NCI-H1694 treated with DMSO at 0.1 percent for 48 hours (cell line): ENCODE data around the gene FAT4.

Experiments
- DNase-seq: peaks from one replicate; lab custom pipeline; 2025; lab: John Stamatoyannopoulos, UW

The FAT4 gene, protein sequence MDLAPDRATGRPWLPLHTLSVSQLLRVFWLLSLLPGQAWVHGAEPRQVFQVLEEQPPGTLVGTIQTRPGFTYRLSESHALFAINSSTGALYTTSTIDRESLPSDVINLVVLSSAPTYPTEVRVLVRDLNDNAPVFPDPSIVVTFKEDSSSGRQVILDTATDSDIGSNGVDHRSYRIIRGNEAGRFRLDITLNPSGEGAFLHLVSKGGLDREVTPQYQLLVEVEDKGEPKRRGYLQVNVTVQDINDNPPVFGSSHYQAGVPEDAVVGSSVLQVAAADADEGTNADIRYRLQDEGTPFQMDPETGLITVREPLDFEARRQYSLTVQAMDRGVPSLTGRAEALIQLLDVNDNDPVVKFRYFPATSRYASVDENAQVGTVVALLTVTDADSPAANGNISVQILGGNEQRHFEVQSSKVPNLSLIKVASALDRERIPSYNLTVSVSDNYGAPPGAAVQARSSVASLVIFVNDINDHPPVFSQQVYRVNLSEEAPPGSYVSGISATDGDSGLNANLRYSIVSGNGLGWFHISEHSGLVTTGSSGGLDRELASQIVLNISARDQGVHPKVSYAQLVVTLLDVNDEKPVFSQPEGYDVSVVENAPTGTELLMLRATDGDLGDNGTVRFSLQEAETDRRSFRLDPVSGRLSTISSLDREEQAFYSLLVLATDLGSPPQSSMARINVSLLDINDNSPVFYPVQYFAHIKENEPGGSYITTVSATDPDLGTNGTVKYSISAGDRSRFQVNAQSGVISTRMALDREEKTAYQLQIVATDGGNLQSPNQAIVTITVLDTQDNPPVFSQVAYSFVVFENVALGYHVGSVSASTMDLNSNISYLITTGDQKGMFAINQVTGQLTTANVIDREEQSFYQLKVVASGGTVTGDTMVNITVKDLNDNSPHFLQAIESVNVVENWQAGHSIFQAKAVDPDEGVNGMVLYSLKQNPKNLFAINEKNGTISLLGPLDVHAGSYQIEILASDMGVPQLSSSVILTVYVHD (N-terminal part only)

DNA sequence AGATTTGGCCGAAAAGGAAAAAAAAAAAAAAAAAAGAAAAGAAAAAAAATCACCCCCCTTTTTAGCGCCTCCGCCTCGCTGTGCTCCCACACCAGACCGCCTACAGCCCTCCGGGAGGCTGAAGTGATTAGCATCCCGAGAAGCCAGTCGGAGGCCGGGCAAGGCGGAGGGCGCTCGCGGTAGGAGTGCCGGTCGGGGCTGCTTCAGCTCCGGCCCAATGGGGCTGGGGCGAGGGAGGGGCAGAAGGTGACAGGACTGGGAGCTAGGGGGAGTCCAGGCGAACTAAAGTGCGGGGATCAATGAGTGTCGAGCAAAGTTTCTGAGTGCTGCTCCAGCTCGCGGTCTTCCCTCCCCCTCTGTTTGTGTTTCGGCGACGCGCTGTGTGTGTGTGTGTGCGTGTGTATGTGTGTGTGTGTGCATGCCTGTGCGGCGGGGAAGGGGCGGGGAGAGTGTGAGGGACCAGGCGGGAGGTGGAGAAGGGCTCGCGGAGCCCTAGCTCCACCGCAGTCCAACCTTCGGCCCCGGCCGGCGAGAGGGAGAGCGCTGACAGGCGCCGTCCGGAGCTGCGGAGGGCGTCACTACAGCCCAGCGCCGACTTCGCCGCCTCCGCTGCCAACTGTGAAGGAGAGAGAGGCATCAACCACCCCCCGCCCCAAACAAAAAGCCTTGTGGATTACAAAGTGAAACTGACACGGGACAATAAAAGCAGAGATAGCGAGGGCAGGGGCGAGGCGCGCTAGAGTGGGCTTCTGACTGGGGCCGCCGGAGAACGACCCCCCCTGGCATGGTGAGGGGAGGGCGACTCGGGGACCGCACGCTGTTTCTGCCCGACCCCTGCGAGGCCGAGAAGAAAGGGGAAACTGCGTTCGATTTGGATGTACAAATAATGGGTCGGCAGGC lies at the start of gene FAT4:
TSS of gene FAT4 (plus strand) at position 280 of the 900 bp plus-strand sequence. CDS start 1,457 bp downstream, outside the sequence.
- peak; percentile 61 for DNase-seq

DNA sequence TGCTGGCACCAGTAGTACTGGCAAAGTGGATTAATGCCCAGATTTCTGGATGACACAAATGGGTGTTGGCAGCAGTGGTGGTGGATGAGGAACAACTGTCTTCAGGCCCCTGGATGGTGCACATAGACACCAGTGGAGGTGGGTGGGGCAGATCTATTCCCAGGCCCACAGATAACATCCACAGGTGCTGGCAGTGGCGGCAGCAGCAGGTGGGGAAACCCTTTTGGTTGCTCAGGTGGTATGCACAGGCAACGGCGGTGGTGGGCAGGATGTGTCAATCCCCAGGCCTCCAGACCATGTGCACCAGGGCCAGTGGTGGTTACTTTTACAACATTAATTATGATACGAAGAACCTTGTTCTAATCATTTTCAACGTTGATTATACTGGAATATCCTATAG lies 48.9 kb upstream of the FAT4 start:
- no peak for DNase-seq

DNA sequence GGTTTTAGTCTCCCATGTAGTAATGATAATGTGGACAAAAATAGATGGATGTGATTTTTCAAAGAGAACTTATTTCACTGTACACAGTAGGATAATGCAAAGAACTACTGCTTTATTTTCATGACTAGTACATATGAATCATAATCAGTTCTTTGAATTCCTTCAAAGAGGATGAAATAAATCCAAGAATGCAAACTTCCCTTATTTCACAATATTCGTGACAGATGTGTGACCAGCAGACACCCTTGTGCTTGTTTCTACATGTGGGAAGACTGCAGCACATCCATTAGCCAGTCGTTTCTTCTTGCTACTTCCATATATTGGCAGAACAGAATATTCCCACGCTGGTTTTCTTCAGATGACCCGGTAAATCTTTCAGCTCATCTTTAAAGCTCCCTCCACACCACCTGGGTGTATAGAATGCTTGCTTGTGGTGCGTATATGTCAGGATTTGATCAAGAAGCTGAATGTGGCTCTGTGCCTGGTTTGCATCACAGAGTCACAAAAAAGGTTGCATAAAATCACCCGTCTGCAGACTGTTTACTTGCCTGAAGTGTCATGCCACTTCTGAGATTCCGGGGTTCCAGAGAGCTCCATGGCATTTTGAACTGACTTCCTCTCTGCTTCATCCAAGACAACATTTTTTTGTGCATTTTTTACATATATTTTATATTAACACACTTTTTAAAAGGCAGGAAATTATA lies 47.7 kb upstream of the FAT4 start:
- DNase-seq = no peak

DNA sequence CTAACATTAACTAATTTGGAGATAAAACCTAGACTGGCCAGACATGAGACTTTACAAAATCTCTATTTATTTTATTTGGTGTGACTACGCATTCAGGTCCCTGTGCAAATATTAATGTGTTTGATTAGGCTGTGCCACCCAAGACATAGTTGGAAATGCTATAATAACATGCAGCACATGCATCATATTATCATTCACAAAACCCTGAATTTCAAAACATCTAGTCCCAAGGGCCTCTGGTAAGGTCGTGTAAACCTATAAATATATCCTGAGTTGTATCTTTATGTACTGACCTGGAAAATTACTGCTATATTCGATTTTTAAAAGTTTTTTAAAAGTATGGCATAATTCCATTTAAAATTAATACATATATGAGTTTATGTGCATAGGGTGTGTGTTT lies 47.1 kb upstream of the FAT4 start:
- DNase-seq = no peak

- DNase-seq = no peak
These were observed 46.5 kb upstream of the FAT4 start for GRCh38 chr4:125268068-125268755.

GRCh38 chr4:125276811-125277210 lies 37.9 kb upstream of the FAT4 start:
- DNase-seq = no peak

GRCh38 chr4:125277790-125278189 lies 37.0 kb upstream of the FAT4 start:
- no peak for DNase-seq

GRCh38 chr4:125280892-125281403 lies 33.8 kb upstream of the FAT4 start:
- no peak for DNase-seq

DNA sequence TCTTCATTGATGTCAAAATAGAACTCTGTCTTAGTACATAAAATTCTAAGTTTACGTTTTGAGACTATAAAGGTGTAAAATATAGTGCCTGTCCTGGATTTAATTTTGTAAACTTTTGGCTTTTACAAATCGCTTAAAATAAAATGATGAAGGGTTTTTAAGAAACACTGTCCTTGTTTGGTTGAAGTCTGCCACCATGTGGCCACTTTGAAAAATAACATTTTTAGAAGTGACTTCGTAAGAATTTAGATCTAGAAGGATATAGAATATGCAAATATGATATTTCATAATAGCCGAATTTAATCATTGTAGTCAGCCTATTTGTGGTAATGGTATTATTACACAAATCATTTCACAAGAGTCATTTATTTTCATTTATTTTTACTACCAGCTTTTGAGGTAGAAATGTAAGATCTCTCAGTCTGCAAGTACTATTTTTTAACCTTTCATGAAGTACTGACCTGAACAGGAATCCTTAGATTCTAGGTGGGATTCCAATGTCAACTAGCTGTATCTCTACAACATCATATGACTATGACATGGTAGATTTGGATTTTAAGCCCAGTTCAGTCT lies 31.0 kb upstream of the FAT4 start:
- DNase-seq = peak; percentile 27

GRCh38 chr4:125297116-125297515 lies 17.6 kb upstream of the FAT4 start:
- DNase-seq = no peak

GRCh38 chr4:125303058-125303457 lies 11.7 kb upstream of the FAT4 start:
- no peak for DNase-seq

GRCh38 chr4:125303821-125304220 lies 10.9 kb upstream of the FAT4 start:
- no peak for DNase-seq

- DNase-seq = no peak
These were observed 8.6 kb upstream of the FAT4 start for GRCh38 chr4:125306112-125306511.

DNA sequence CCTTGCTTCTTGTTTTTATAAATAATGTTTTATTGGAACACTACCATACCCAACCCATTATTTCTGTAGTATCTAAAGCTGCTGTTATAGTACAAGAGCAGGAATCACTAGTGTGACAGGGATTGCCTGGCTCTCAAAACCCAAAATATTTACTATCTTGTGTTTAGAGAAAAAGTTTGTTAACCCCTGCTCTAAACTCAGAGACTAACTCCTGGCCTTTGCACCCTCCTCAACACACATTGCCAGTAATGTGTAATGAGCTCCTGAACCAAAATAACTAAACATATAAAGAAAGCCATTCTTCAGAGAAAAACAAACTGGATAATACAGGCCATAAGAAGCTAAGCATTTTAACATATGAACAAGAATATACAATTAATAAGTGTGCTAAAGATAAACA lies 8.2 kb upstream of the FAT4 start:
- no peak for DNase-seq

GRCh38 chr4:125311503-125311902 lies 3.3 kb upstream of the FAT4 start:
- no peak for DNase-seq

DNA sequence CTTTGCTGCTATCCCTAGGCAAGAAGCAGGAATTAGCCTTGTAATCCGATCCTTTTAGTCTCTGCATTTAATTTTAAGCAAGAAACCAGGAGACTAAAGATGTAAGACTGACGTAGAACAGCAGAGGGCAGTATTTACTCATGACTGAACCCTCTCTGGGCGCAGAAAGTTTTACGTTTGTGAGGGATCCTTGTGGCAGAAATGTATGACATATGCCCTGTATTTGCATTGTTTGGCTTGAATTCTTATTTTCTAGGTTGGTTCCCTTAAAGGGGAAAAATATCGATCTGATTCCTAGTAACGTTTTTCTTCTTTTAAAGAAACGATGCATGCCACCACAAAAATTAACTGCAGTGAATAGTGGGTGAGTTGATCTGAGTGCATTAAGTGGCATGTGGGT lies 1.3 kb upstream of the FAT4 start:
- DNase-seq = peak; percentile 88

DNA sequence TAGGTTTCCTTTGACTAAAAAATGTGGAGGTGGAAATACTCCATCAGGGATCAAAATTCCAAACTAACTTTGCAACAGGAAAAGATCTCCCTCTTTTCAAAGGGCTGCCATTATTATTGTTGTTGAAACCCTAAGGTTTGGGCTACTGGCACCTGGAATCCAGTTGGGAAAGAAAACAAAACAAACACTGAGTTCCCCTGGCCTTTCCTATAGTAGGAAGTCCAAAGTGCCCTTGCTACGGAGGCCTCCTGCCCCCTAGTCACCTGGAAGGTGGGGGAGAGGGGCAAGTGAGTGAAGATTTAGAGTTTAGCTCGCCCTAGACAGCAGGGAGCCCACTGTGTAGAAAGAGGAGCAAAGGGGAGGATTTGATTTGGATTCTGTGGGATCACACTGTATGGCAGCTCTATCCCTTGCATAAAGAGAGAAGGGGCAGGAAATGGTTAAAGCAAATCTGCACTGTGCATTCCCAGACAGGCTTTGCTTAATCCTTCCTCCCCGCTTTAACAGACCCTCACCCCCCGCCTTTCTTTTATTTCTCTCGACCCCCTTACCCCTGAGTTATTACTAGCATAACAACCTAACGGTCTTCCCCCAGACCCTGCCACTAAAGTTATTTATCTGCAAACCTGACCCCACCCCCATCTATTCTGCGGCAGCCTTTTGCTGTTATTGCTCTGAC lies 627 bp upstream of the FAT4 start:
- DNase-seq = peak; percentile 8

GRCh38 chr4:125315576-125316400 lies 1.0 kb downstream of the FAT4 start:
- peak; percentile 34 for DNase-seq
